Thymus (tissue), 11 donors: ENCODE data around the gene MRAP2. TPM values are rescaled to one million over a fixed set of nuclear protein-coding genes. Genes with fewer than 3 reads are reported as not detected.
"Not testable (repeated sequence)": the region's sequence is repeated elsewhere in the genome, so short reads cannot be mapped to it uniquely, and the experiment has no call there.

ENCODE experiments used
- DNase-seq, 9 donors: peaks; one replicate each; pipeline ENCODE4 v3.0.0-alpha.2; 2013; ENCODE audit warnings: low spot score in 9 of 9, low read depth in 6 of 9, missing footprints in 1 of 9
- H3K27ac ChIP-seq, 2 donors: one replicate each; pipeline ENCODE4 v1.5.1; 2013; ENCODE audit warnings: control low read depth in 1 of 2, low read depth in 1 of 2, low read length in 1 of 2, mild to moderate bottlenecking in 1 of 2, moderate library complexity in 1 of 2
- H3K27me3 ChIP-seq, 2 donors: one replicate each; pipeline ENCODE4 v1.5.1; 2013; ENCODE audit warnings: low read length in 1 of 2; ENCODE audit not compliant: control insufficient read depth in 2 of 2, insufficient read depth in 1 of 2
- H3K36me3 ChIP-seq, 2 donors: one replicate each; pipeline ENCODE4 v1.5.1; 2013; ENCODE audit warnings: low read length in 1 of 2, mild to moderate bottlenecking in 1 of 2, moderate library complexity in 1 of 2; ENCODE audit not compliant: control insufficient read depth in 2 of 2, insufficient read depth in 2 of 2
- H3K4me1 ChIP-seq, 2 donors: one replicate each; pipeline ENCODE4 v1.5.1; 2013; ENCODE audit warnings: low read length in 2 of 2; ENCODE audit not compliant: control insufficient read depth in 2 of 2, insufficient read depth in 2 of 2
- H3K4me3 ChIP-seq, 2 donors: one replicate each; pipeline ENCODE4 v1.5.1; 2013; ENCODE audit warnings: low read length in 2 of 2, control low read depth in 1 of 2, mild to moderate bottlenecking in 1 of 2
- H3K9me3 ChIP-seq, 2 donors: one replicate each; pipeline ENCODE4 v1.5.1; 2013; ENCODE audit warnings: low read length in 1 of 2, mild to moderate bottlenecking in 1 of 2; ENCODE audit not compliant: control insufficient read depth in 2 of 2, insufficient read depth in 1 of 2
- WGBS: extraction: QIAGEN DNeasy Blood & Tissue Kit; methylation state at CpG from one replicate; pipeline ENCODE4 v1.1.7; 2013; 5-methylcytosine and 5-hydroxymethylcytosine counted together
- polyA plus RNA-seq: library from polyadenylated mRNA; stranded (reverse); fragments of 200-250 nt; gene quantifications from one replicate; pipeline ENCODE4 v1.2.3, GENCODE V29; 2013
- total RNA-seq: library from RNA; stranded (reverse); fragments of 120-200 nt; gene quantifications from one replicate; pipeline ENCODE4 v1.2.4, GENCODE V29; 2013
- donor health status: healthy.

The MRAP2 gene
- total and polyA plus RNA-seq, 2 donors, result 1.3 to 1.6 TPM

GRCh38 chr6:84105215-84105924 lies 71.8 kb downstream of the MRAP2 start:
- DNase-seq, H3K4me3 ChIP-seq: not testable (repeated sequence)
- 90% methylated on average over 3 of the region's 3 CpGs for WGBS

GRCh38 chr6:84107495-84107894 lies 73.9 kb downstream of the MRAP2 start:
- Histone ChIP-seq H3K27me3 (no peaks in the 10 kb centered on the region), H3K4me3 (no peak overlapping the region), H3K27ac (no peak overlapping the region), H3K4me1 (no peaks in the 10 kb centered on the region), H3K36me3 (no peaks in the 10 kb centered on the region), H3K9me3 (no peaks in the 10 kb centered on the region)
- no peak for DNase-seq

More at GRCh38 chr6:84105215-84105924, 71.8 kb downstream of the MRAP2 start:
- H3K9me3 ChIP-seq, H3K27me3 ChIP-seq, H3K27ac ChIP-seq, H3K4me1 ChIP-seq, H3K36me3 ChIP-seq: not testable (repeated sequence)

GRCh38 chr6:84111351-84111750 lies 77.8 kb downstream of the MRAP2 start:
- H3K9me3 ChIP-seq, H3K27me3 ChIP-seq, H3K36me3 ChIP-seq, H3K4me1 ChIP-seq, H3K27ac ChIP-seq, DNase-seq, H3K4me3 ChIP-seq: not testable (repeated sequence)
- WGBS, result 60% methylated on average over 1 of the region's 1 CpG

- not testable (repeated sequence) for H3K27ac ChIP-seq, H3K4me3 ChIP-seq, H3K9me3 ChIP-seq, H3K4me1 ChIP-seq, DNase-seq, H3K27me3 ChIP-seq, H3K36me3 ChIP-seq
- 92% methylated on average over 8 of the region's 8 CpGs for WGBS
These were observed 81.5 kb downstream of the MRAP2 start for GRCh38 chr6:84114933-84115594.

- H3K9me3 ChIP-seq, result no peaks in the 10 kb centered on the region
- H3K4me3 ChIP-seq, result no peak overlapping the region
- no peaks in the 10 kb centered on the region for H3K4me1 ChIP-seq
- no peaks in the 10 kb centered on the region for H3K27me3 ChIP-seq
- H3K27ac ChIP-seq, result no peak overlapping the region
- 93% methylated on average over 5 of the region's 5 CpGs for WGBS
- no peaks in the 10 kb centered on the region for H3K36me3 ChIP-seq
- no peak for DNase-seq
These were observed 84.6 kb downstream of the MRAP2 start for GRCh38 chr6:84118191-84118590.

GRCh38 chr6:84119277-84119676 lies 85.7 kb downstream of the MRAP2 start:
- Histone ChIP-seq H3K27ac (no peak overlapping the region), H3K4me3 (no peak overlapping the region), H3K4me1 (no peaks in the 10 kb centered on the region), H3K27me3 (no peaks in the 10 kb centered on the region), H3K9me3 (no peaks in the 10 kb centered on the region), H3K36me3 (no peaks in the 10 kb centered on the region)
- DNase-seq, result no peak

GRCh38 chr6:84123186-84123585 lies 89.6 kb downstream of the MRAP2 start:
- Histone ChIP-seq H3K4me3 (no peak overlapping the region), H3K27me3 (no peaks in the 10 kb centered on the region), H3K4me1 (no peaks in the 10 kb centered on the region), H3K27ac (no peak overlapping the region), H3K36me3 (peaks cover 0 to 3% of the 10 kb centered on the region in 2 donors), H3K9me3 (no peaks in the 10 kb centered on the region)
- DNase-seq, result no peak
- WGBS, result 98% methylated on average over 2 of the region's 2 CpGs

GRCh38 chr6:84129588-84129987 lies 96.0 kb downstream of the MRAP2 start:
- H3K27me3 ChIP-seq, result not testable (repeated sequence)

GRCh38 chr6:84133385-84133784 lies 99.8 kb downstream of the MRAP2 start:
- H3K27ac ChIP-seq, result not testable (repeated sequence)

More at GRCh38 chr6:84129588-84129987, 96.0 kb downstream of the MRAP2 start:
- H3K4me3 ChIP-seq, DNase-seq, H3K27ac ChIP-seq, H3K4me1 ChIP-seq, H3K9me3 ChIP-seq: not testable (repeated sequence)
- peaks cover 0 to 12% of the 10 kb centered on the region in 2 donors for H3K36me3 ChIP-seq
- 100% methylated on average over 1 of the region's 1 CpG for WGBS

More at GRCh38 chr6:84133385-84133784, 99.8 kb downstream of the MRAP2 start:
- WGBS, result 92% methylated on average over 9 of the region's 9 CpGs
- H3K4me1 ChIP-seq, H3K9me3 ChIP-seq, H3K4me3 ChIP-seq, DNase-seq, H3K36me3 ChIP-seq, H3K27me3 ChIP-seq: not testable (repeated sequence)
